Peyer's patch (tissue), 4 donors: Measurements from ENCODE around the gene NEDD4L.

Experiments used
- POLR2A ChIP-seq, 2 donors: fragments of 450-650 bp; IDR thresholded peaks; one replicate each; pipeline ENCODE4 v1.5.1; 2017; ENCODE audit warnings: antibody characterized with exemption in 2 of 2, mild to moderate bottlenecking in 2 of 2, moderate library complexity in 2 of 2
- TF ChIP-seq, protein P1 (sequence below), 6 experiments: fragments of 450-650 bp in 4 of 6; fragments of 200-600 bp in 2 of 6; sonication (generic) in 1 of 6; IDR thresholded peaks; one replicate each; pipeline ENCODE4 v1.5.1; 2017 to 2019; ENCODE audit warnings: antibody characterized with exemption in 6 of 6, mild to moderate bottlenecking in 3 of 6, moderate library complexity in 1 of 6

DNA sequence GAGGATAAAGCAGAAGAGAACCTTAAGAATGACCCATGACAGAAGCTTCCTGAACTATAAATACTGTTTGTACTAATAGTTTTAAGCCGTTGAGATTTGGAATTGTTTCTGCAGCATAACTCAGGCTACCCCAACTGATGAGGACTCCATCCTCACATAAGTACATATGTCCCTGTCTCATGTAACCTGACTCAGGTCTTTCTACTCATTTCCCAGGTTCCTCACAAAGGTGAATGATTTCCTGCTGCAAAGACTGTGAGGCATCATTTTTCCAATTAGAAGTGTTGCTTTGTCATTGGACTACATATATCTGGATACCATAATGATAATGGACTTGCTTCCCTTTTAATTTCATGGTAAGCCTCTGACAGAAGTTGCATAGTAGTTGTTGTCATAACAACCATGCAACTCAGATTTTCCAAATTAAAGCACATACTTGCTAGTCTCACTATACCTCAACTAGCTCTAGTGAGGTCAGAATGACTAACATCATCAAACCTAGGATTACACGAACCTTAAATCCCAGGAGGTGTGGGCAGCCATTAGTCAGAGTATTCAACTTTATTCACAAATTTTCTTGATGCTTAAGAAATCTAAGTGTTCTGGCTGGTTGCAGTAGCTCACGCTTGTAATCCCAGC is 38.0 kb upstream of the NEDD4L start:
- TF ChIP-seq POLR2A (IDR thresholded peaks at IDR 0.05), result no peak
- TF ChIP-seq, protein P1, sequence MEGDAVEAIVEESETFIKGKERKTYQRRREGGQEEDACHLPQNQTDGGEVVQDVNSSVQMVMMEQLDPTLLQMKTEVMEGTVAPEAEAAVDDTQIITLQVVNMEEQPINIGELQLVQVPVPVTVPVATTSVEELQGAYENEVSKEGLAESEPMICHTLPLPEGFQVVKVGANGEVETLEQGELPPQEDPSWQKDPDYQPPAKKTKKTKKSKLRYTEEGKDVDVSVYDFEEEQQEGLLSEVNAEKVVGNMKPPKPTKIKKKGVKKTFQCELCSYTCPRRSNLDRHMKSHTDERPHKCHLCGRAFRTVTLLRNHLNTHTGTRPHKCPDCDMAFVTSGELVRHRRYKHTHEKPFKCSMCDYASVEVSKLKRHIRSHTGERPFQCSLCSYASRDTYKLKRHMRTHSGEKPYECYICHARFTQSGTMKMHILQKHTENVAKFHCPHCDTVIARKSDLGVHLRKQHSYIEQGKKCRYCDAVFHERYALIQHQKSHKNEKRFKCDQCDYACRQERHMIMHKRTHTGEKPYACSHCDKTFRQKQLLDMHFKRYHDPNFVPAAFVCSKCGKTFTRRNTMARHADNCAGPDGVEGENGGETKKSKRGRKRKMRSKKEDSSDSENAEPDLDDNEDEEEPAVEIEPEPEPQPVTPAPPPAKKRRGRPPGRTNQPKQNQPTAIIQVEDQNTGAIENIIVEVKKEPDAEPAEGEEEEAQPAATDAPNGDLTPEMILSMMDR (IDR thresholded peaks at IDR 0.05), result no peak
